Measurements from ENCODE around the gene ZNF197. TPM values are rescaled to one million over a fixed set of nuclear protein-coding genes. Genes with fewer than 3 reads are reported as not detected.

Gene ZNF197
- total and polyA plus RNA-seq, 7 donors, result 4.4 to 30.8 (median 19.1) TPM

GRCh38 chr3:44628716-44629115 is 3.9 kb downstream of the ZNF197 start:
- H3K36me3 ChIP-seq, result peaks cover 3 to 45% (median 16%) of the 10 kb centered on the region in 4 donors
- H3K4me3 ChIP-seq, result no peak overlapping the region
- no peak for DNase-seq
- no peaks in the 10 kb centered on the region for H3K27me3 ChIP-seq
- H3K9me3 ChIP-seq, result no peaks in the 10 kb centered on the region
- intact Hi-C loops (cut with DNase I), result no loop called here
- no peak overlapping the region for H3K27ac ChIP-seq
- peaks cover 0 to 34% (median 27%) of the 10 kb centered on the region in 4 donors for H3K4me1 ChIP-seq
- no peak for TF ChIP-seq CTCF (IDR thresholded peaks at IDR 0.05)
- no peak for TF ChIP-seq POLR2A (IDR thresholded peaks at IDR 0.05)
- TF ChIP-seq POLR2AphosphoS5 (IDR thresholded peaks at IDR 0.05), result no peak
- no peak for TF ChIP-seq EP300 (IDR thresholded peaks at IDR 0.05)
- WGBS, 2 donors, result 92 to 95% methylated on average over 2 of the region's 2 CpGs

GRCh38 chr3:44632193-44632592 is 7.4 kb downstream of the ZNF197 start:
- 97 to 98% methylated on average over 3 of the region's 3 CpGs for WGBS, 2 donors
- H3K4me1 ChIP-seq, result peaks cover 0 to 15% (median 4%) of the 10 kb centered on the region in 4 donors
- no peaks in the 10 kb centered on the region for H3K27me3 ChIP-seq
- no peak overlapping the region for H3K4me3 ChIP-seq
- no peak for TF ChIP-seq POLR2A (IDR thresholded peaks at IDR 0.05)
- no peak for TF ChIP-seq POLR2AphosphoS5 (IDR thresholded peaks at IDR 0.05)
- no peak for TF ChIP-seq CTCF (IDR thresholded peaks at IDR 0.05)
- no peak for TF ChIP-seq EP300 (IDR thresholded peaks at IDR 0.05)
- no peak overlapping the region for H3K27ac ChIP-seq
- H3K36me3 ChIP-seq, result peaks cover 7 to 77% (median 20%) of the 10 kb centered on the region in 4 donors
- no peaks in the 10 kb centered on the region for H3K9me3 ChIP-seq
- intact Hi-C loops (cut with DNase I), result no loop called here
- DNase-seq, result no peak

- WGBS, 2 donors, result 97 to 98% methylated on average over 4 of the region's 4 CpGs
- TF ChIP-seq CTCF (IDR thresholded peaks at IDR 0.05) (no peak), POLR2AphosphoS5 (IDR thresholded peaks at IDR 0.05) (no peak), POLR2A (IDR thresholded peaks at IDR 0.05) (no peak), EP300 (IDR thresholded peaks at IDR 0.05) (no peak)
- Histone ChIP-seq H3K27ac (no peak overlapping the region), H3K36me3 (peaks cover 16 to 65% (median 29%) of the 10 kb centered on the region in 4 donors), H3K9me3 (peaks cover 0 to 30% (median 7%) of the 10 kb centered on the region in 4 donors), H3K4me3 (no peak overlapping the region), H3K4me1 (no peaks in the 10 kb centered on the region), H3K27me3 (no peaks in the 10 kb centered on the region)
- intact Hi-C loops (cut with DNase I), result no loop called here
- DNase-seq, result no peak
These were observed 17.5 kb downstream of the ZNF197 start for GRCh38 chr3:44642337-44642736.

GRCh38 chr3:44643024-44643423 is 18.2 kb downstream of the ZNF197 start:
- Histone ChIP-seq H3K4me3 (no peak overlapping the region), H3K27me3 (no peaks in the 10 kb centered on the region), H3K9me3 (peaks cover 0 to 30% (median 7%) of the 10 kb centered on the region in 4 donors), H3K4me1 (peaks cover 0 to under 1% (median 0%) of the 10 kb centered on the region in 4 donors), H3K36me3 (peaks cover 16 to 59% (median 28%) of the 10 kb centered on the region in 4 donors), H3K27ac (no peak overlapping the region)
- 98 to 99% methylated on average over 4 of the region's 4 CpGs for WGBS, 2 donors
- no peak for DNase-seq
- no peak for TF ChIP-seq CTCF (IDR thresholded peaks at IDR 0.05)
- intact Hi-C loops (cut with DNase I), result no loop called here

GRCh38 chr3:44647771-44648170 is 22.9 kb downstream of the ZNF197 start:
- DNase-seq, result no peak
- no peak overlapping the region for H3K4me3 ChIP-seq
- peaks cover 6 to 34% (median 21%) of the 10 kb centered on the region in 4 donors for H3K36me3 ChIP-seq
- no peak overlapping the region for H3K27ac ChIP-seq
- intact Hi-C loops (cut with DNase I), result loop anchor here (1.0 kb wide), 1 partner anchor 21 kb away; no protein-coding TSS in a partner anchor
- H3K4me1 ChIP-seq, result peaks cover 0 to 15% (median 6%) of the 10 kb centered on the region in 4 donors
- peaks cover 0 to 11% (median 2%) of the 10 kb centered on the region in 4 donors for H3K9me3 ChIP-seq
- H3K27me3 ChIP-seq, result no peaks in the 10 kb centered on the region
- WGBS, 2 donors, result 74 to 95% methylated on average over 1 of the region's 1 CpG
- TF ChIP-seq CTCF (IDR thresholded peaks at IDR 0.05), result no peak
- TF ChIP-seq POLR2AphosphoS5 (IDR thresholded peaks at IDR 0.05), result no peak
- TF ChIP-seq POLR2A (IDR thresholded peaks at IDR 0.05), result no peak
- no peak for TF ChIP-seq EP300 (IDR thresholded peaks at IDR 0.05)

All from sigmoid colon (tissue), 7 donors.